HepG2 (cell line): Measurements from ENCODE around the gene DUOXA2. TPM values are rescaled to one million over a fixed set of nuclear protein-coding genes. Genes with fewer than 3 reads are reported as not detected.

Experiments
- ATAC-seq: fragments of 200-7000 bp; cut with Tn5 transposase; 3 replicates; pipeline ENCODE4 v1.9.1; 2020; ENCODE audit warnings: mild to moderate bottlenecking, moderate library complexity
- BruUV-seq: library from RNA; stranded (reverse); fragments of 400-500 nt; replicated peaks from 2 replicates; lab custom pipeline; 2021; lab: Mats Ljungman, UMichigan
- CTCF ChIA-PET: fragments of 300-600 bp; formaldehyde crosslinking; extraction: SDS; loops from one replicate; lab custom pipeline; 2021; ENCODE audit warnings: low total read pairs, inconsistent platforms, low intra/inter-chr PET ratio; lab: Yijun Ruan, JAX
- POLR2A ChIA-PET: fragments of 350-600 bp; sonication (Branson Sonifier 250); formaldehyde crosslinking; loops from one replicate; lab custom pipeline; 2020; ENCODE audit warnings: antibody characterized with exemption, inconsistent platforms; lab: Yijun Ruan, JAX
- DNase-seq: peaks from one replicate; pipeline ENCODE4 v3.0.0-alpha.2; 2015; ENCODE audit warnings: low spot score
- FAIRE-seq: peaks from 3 replicates; lab custom pipeline; 2011; peaks lifted over from hg19 to GRCh38; lab: Jason Lieb, UNC
- H2AFZ ChIP-seq: one replicate; pipeline ENCODE4 v1.6.1; 2011; ENCODE audit warnings: low read length, inconsistent platforms
- H3K27ac ChIP-seq: fragments of 300-600 bp; 3 replicates; pipeline ENCODE4 v1.8.0; 2011; ENCODE audit warnings: mixed run types, mild to moderate bottlenecking, mixed read lengths, low read length, inconsistent platforms; ENCODE audit not compliant: insufficient read depth; ENCODE audit errors: extremely low read length
- H3K27me3 ChIP-seq, 2 experiments: fragments of 200-600 bp in 1 of 2; 2 replicates in 1 of 2; 3 replicates in 1 of 2; pipeline versions ENCODE4 v1.6.0 to v1.8.0; 2011; ENCODE audit warnings: low read length in 2 of 2, mild to moderate bottlenecking in 2 of 2, moderate library complexity in 2 of 2, inconsistent platforms in 1 of 2; ENCODE audit not compliant: insufficient read depth in 2 of 2, control insufficient read depth in 1 of 2
- H3K36me3 ChIP-seq, 2 experiments: fragments of 200-600 bp in 1 of 2; replicated peaks in 1 of 2; 2 replicates in 1 of 2; 3 replicates in 1 of 2; pipeline versions ENCODE4 v1.5.1 to v1.8.0; 2011; ENCODE audit warnings: low read length in 2 of 2, inconsistent platforms in 1 of 2; ENCODE audit not compliant: insufficient read depth in 2 of 2, control insufficient read depth in 1 of 2
- H3K4me1 ChIP-seq: 2 replicates; pipeline ENCODE4 v1.5.1; 2012; ENCODE audit warnings: low read length, inconsistent platforms; ENCODE audit not compliant: insufficient read depth
- H3K4me2 ChIP-seq: 2 replicates; pipeline ENCODE4 v1.6.0; 2011; ENCODE audit warnings: low read depth, low read length, inconsistent platforms
- H3K4me3 ChIP-seq, 3 experiments: fragments of 200-600 bp in 1 of 3; sonication (generic), shearing (Covaris generic) in 1 of 3; replicated peaks in 1 of 3; 2 replicates each; pipeline ENCODE4 v1.5.1; 2011 to 2016; ENCODE audit warnings: low read length in 3 of 3, inconsistent platforms in 2 of 3, low read depth in 2 of 3, mild to moderate bottlenecking in 2 of 3, control low read depth in 1 of 3, mixed read lengths in 1 of 3; ENCODE audit not compliant: insufficient read depth in 1 of 3
- H3K79me2 ChIP-seq: one replicate; pipeline ENCODE4 v1.6.1; 2011; ENCODE audit warnings: low read length, inconsistent platforms; ENCODE audit not compliant: insufficient read depth
- H3K9ac ChIP-seq: 2 replicates; pipeline ENCODE4 v1.6.0; 2011; ENCODE audit warnings: mild to moderate bottlenecking, low read depth, low read length, inconsistent platforms; ENCODE audit not compliant: insufficient read depth
- H3K9me3 ChIP-seq: 2 replicates; pipeline ENCODE4 v1.5.1; 2012; ENCODE audit warnings: mild to moderate bottlenecking, low read length
- H4K20me1 ChIP-seq: 2 replicates; pipeline ENCODE4 v1.6.0; 2011; ENCODE audit warnings: inconsistent platforms, mild to moderate bottlenecking, low read length, moderate library complexity; ENCODE audit not compliant: insufficient read depth
- CTCF ChIP-seq: sonication (generic); formaldehyde crosslinking; IDR thresholded peaks from 2 replicates; pipeline ENCODE4 v1.5.0; 2020; ENCODE audit warnings: mild to moderate bottlenecking, missing genetic modification reagents, moderate library complexity
- SRY ChIP-seq: sonication (generic); formaldehyde crosslinking; IDR thresholded peaks from 2 replicates; pipeline ENCODE4 v1.8.0; 2022; ENCODE audit warnings: mild to moderate bottlenecking, missing genetic modification reagents
- ZNF263 ChIP-seq: sonication (generic); formaldehyde crosslinking; IDR thresholded peaks from 2 replicates; pipeline ENCODE4 v1.4.0; 2020; ENCODE audit warnings: missing genetic modification reagents
- ZNF280D ChIP-seq: sonication (generic); formaldehyde crosslinking; IDR thresholded peaks from 2 replicates; pipeline ENCODE4 v1.5.1; 2020; ENCODE audit warnings: mild to moderate bottlenecking, missing genetic modification reagents
- ZNF432 ChIP-seq: sonication (generic); formaldehyde crosslinking; IDR thresholded peaks from 2 replicates; pipeline ENCODE4 v1.5.0; 2020; ENCODE audit warnings: missing genetic modification reagents, mild to moderate bottlenecking, borderline replicate concordance
- WGBS: methylation state at CpG from one replicate; pipeline ENCODE4 v1.1.6; 2017; ENCODE audit warnings: low lambda C conversion rate; 5-methylcytosine and 5-hydroxymethylcytosine counted together
- in situ Hi-C: cut with HindIII; loops from 2 replicates; pipeline ENCODE4 v1.10.0; 2017; ENCODE audit warnings: low pct_unique_long_range_greater_than_20kb; ENCODE audit not compliant: extremely low pct_ligation_motif_present
- intact Hi-C: fragments of 100-400 bp; cut with micrococcal nuclease; formaldehyde crosslinking; loops from one replicate; pipeline ENCODE4 v1.10.0; 2022; ENCODE audit not compliant: unreplicated experiment
- polyA plus RNA-seq, 8 experiments: library from polyadenylated mRNA; depleted of rRNA in 3 of 8; stranded (reverse) in 7 of 8; unstranded in 1 of 8; fragments of >200 nt; fragmentation: Illumina TruSeq in 4 of 8; extraction: Trizol in 4 of 8; gene quantifications; 2 replicates each; pipeline versions ENCODE4 v1.2.1 to v1.2.3, GENCODE V29; 2011 to 2016; ENCODE audit warnings: low read depth in 4 of 8, missing spikeins in 1 of 8, mixed read lengths in 1 of 8; ENCODE audit not compliant: insufficient read depth in 1 of 8
- total RNA-seq, 5 experiments: library from RNA; depleted of rRNA; stranded (reverse); fragments of >200 nt; fragmentation: Illumina TruSeq; extraction: Trizol; gene quantifications; 2 replicates each; pipeline ENCODE4 v1.2.3, GENCODE V29; 2016; ENCODE audit warnings: low read depth in 1 of 5

The DUOXA2 gene
- total and polyA plus RNA-seq, 2 of the 13 experiments (the other 11 are each of a cell fraction or from before 2014, with no cell fraction given): 0.32 TPM; not detected in 1

DNA sequence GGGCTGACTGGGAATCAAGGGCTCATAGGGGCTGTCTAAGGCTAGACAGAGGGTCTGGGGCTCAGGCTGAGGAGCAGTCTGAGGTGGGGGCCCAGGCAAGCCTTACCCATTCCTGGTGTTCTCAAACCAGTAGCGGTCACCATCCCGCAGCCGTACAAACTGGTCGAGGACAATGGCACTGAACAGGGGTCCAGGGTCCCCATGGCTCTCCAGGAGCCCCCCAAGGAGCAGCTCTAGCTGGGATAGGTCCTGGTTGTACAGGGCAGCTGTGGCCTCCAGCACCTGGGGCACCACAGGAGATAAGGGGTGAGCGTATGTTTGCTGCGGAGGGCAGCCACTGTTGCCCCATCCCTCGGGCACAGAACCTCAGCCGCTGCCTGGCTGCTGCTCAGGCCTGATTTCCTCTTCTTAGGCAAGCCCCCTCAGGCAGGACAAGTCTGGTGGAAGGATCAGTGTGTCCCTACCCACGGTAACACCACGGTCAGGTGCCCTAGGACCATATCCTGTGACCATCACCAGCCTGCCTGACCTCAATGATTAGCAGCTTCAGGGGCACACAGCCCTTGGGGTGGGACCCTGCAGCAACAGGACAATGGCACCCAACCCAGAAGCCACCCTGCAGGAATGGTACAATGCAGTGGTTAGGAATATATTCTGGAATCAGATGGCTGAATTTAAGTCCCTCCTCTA is 6.0 kb upstream of the DUOXA2 start:
- no TSS peak for BruUV-seq
- no peak overlapping the region for H3K4me2 ChIP-seq
- no peak for TF ChIP-seq ZNF263 (CRISPR knock-in tag)
- no peak for TF ChIP-seq ZNF280D (CRISPR knock-in tag)
- no peak for TF ChIP-seq ZNF432 (CRISPR knock-in tag)
- no peak overlapping the region for H2AFZ ChIP-seq
- no peak for FAIRE-seq
- H3K79me2 ChIP-seq: no peaks in the 10 kb centered on the region
- no peaks in the 10 kb centered on the region for H3K9me3 ChIP-seq
- CTCF ChIA-PET: no interaction called here
- no peak overlapping the region for H3K9ac ChIP-seq
- no peak overlapping the region for H3K27ac ChIP-seq
- POLR2A ChIA-PET: no interaction called here
- in situ Hi-C loops (no loop called here), intact Hi-C loops (no loop called here)
- H3K4me3 ChIP-seq: no peak overlapping the region
- no peaks in the 10 kb centered on the region for H4K20me1 ChIP-seq
- no CpG with 5 or more reads among the region's 10 CpGs for WGBS
- no peak for DNase-seq
- ATAC-seq: no peak
- H3K27me3 ChIP-seq: peaks cover 10 to 44% of the 10 kb centered on the region in 2 experiments
- H3K36me3 ChIP-seq: no peaks in the 10 kb centered on the region
- H3K4me1 ChIP-seq: no peaks in the 10 kb centered on the region

DNA sequence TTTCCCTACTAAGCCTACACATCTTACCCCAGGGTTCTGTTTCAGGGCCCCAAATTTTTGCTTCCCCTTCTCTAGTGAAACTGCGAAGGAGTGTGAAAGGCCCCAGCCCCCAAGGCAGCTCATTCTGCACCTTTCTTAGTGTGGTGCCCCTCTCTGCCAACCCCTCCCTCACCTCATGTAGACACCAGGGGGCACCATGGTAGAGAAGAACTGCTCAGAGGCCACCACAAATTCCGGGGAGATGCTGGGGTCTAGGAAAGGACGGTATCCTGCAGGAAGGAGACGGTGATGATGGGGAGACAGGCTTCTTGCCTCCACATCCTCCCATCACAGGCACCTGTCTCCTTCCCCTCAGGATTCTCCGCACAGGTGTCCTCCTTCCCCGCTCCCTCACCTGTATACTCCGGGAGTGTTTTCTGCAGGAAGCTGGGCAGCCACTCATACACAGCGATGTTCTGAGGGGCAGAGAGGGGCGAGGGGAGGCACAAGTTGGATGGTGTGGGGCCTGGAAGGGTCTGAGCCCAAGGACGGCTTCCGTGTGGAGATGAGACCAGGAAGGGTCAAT is 3.8 kb upstream of the DUOXA2 start:
- H3K4me1 ChIP-seq: peaks cover 19% of the 10 kb centered on the region
- no peak overlapping the region for H3K4me3 ChIP-seq
- 42% methylated on average over 10 of the region's 11 CpGs for WGBS
- H3K79me2 ChIP-seq: no peaks in the 10 kb centered on the region
- FAIRE-seq: no peak
- intact Hi-C loops (no loop called here), in situ Hi-C loops (no loop called here)
- no peak overlapping the region for H3K9ac ChIP-seq
- BruUV-seq: no TSS peak
- no peak overlapping the region for H3K4me2 ChIP-seq
- no peak for DNase-seq
- H3K27me3 ChIP-seq: peaks cover 15 to 63% of the 10 kb centered on the region in 2 experiments
- no peaks in the 10 kb centered on the region for H3K36me3 ChIP-seq
- H3K9me3 ChIP-seq: no peaks in the 10 kb centered on the region
- no peak overlapping the region for H3K27ac ChIP-seq
- ATAC-seq: no peak
- no peak overlapping the region for H2AFZ ChIP-seq
- ChIA-PET CTCF (no interaction called here), POLR2A (no interaction called here)
- no peak for TF ChIP-seq SRY (CRISPR knock-in tag)
- peak; percentile 27; the same call in 1 of the 2 replicates for TF ChIP-seq CTCF (CRISPR knock-in tag)
- no peaks in the 10 kb centered on the region for H4K20me1 ChIP-seq
